Limb (tissue), 2 donors: Measurements from ENCODE around the gene AP3B1.
"Not testable (repeated sequence)": the region's sequence is repeated elsewhere in the genome, so short reads cannot be mapped to it uniquely, and the experiment has no call there.

Source experiments
- DNase-seq, 2 donors: peaks; one replicate each; pipeline ENCODE4 v3.0.0-alpha.2; 2016; ENCODE audit errors: extremely low spot score in 2 of 2

Gene AP3B1

DNA sequence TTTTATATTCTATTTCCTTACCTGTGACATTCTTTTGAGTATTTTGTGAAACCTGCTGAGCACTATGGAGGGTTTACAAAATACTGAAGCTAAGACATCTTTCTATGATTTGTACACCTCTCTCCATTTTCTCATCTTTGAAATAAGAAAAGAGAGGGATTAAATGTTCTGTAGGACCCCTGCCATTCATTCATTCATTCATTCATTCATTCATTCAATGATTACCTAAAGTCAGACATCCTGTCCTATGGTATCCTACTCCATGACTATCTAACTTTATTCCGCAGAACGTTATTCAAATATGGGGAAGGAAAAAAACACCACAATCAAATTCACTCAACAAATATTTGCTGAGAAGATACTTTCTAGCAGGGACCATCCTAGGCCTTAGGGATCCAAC, 51.4 kb downstream of the AP3B1 start:
- no peak for DNase-seq

DNA sequence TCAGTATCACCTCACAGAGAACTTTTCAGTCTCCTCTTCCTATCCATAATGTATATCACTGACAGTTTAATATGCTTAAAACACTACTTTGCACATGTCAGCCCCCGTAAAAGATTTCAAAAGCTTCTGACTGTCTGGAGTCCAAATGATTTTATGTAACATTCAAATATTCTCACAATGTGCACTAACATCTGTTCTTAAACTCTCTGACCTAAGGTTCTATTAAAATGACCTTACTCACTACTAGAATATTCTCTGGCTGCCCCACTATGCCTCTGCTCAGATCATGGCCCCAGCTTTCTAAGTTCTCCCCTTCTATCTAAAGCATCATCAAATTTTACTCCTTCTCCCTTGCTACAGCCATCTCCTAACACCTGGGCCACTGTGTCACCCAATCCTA, 52.5 kb downstream of the AP3B1 start:
- no peak for DNase-seq

DNA sequence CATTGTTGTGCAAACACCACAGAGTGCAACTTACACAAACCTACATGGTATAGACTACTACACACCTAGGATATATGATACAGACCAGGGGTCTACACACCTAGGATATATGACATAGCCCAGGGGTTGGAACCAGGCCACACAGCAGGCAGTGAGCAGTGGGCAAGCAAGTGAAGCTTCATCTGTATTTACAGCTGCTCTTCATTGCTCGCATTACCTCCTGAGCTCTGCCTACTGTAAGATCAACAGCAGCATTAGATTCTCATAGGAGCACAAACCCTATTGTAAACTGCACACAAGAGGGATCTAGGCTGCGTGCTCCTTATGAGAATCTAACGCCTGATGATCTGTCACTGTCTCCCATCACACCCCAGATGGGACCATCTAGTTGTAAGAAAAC, 56.6 kb downstream of the AP3B1 start:
- DNase-seq = no peak

DNA sequence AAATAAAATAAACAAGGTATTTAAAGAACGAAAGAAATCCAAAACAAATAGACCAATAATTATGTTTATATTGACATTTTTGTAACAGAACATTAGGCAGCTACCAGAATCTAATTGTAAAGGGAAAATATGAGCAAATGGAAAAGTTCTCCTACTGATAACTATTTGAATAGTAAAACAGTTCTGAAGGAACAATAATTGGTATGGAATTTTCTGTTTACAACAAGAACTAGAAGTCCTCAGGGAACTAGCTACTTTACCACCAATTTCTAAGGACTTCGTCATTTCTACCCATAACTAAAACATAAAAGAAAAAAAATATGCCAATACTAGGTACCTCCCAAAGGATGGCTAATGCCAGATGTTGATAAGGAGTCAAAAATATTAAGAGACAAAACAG, 58.5 kb downstream of the AP3B1 start:
- no peak for DNase-seq

DNA sequence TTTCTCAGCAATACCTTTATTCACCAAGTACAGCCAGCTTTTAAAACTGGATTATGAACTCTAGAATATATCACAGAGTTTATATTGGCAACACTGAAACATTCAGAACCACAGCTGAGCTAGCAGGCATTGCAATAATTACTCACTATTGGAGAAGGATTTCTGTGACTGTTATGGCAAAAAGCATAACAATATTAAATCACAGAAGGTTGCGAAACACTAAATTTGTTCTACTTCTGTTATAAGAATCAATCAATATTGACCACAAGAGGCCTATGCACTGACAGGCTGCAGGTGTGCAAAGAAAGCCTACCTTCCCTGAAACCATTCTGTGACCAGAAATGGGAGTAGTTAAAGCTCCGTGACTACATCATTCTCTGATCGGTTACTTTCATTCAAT, 59.2 kb downstream of the AP3B1 start:
- DNase-seq = no peak

DNA sequence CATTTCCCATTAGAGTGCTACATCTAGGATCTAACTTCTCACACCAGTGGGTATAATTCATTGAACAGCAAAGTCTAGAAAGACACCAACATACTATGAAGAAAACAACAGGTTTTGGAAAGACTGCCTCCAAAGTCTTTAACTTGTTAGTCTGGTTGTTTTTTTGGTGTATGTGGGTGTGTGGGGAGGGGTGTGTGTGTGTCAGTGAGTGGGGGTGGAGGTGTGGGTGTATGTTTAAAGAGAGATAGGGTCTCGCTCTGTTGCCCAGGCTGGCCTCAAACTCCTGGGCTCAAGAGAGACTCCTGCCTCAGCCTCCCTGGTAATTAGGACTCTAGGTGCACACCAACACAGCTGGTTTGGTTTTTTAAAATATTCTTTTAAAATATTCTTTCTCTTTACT, 59.7 kb downstream of the AP3B1 start:
- no peak for DNase-seq

DNA sequence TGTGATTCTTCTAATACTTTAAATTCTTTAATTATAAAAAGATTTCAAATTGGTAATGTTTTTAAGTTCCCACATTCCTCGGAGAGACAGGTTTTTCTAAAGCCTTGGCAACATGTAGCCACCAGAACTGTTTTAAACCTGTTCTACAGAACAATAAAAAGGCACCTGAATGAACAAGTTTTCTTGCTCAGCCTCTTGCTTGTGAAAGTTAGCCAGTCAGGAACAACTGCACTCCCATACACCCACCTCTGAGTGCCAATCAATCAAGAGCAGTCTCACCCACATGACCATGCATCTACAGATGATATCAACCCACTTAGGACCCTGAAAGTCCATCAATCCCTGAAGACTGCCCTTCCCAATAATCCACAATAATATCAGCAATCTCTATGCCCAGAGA, 62.3 kb downstream of the AP3B1 start:
- DNase-seq = no peak

DNA sequence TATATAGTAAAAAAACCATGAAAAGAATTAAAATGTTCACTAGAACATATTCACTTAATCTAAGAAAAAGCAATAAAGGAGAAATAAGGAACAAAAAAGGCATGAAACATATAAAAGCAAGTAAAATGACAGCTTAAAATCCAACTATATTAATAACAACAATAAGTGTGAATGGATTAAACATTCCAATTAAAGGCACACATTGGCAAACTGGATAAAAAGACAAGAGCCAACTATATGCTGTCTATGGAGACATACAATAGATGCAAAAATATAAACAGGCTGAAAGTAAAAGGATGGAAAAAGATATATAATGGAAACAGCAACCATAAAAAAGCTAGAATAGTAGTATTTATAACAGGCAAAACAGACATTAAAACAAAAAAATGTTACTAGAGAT, 70.1 kb downstream of the AP3B1 start:
- no peak for DNase-seq

DNA sequence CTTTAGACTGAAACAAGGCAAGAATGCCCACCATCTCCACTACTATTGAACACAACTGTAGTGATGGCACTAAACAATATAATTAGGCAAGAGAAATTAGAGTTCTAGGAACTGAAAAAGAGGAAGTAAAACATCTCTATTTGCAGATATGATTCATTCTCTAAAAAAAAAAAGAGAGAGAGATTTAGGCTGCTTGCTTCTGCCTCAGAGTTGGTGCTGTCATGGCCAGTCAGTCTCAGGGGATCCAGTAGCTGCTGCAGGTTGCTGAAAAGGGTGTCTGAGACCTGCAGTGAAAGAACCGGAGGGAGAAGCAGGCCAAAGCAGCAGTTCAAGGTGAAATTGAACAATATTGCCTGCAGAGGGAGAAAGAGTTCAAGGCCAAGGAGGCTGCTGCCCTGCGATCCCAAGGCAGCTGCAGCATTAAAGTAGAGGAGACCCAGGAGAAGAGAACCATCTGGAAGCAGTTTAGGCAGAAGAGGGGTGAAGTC, 72.5 kb downstream of the AP3B1 start:
- no peak for DNase-seq

DNA sequence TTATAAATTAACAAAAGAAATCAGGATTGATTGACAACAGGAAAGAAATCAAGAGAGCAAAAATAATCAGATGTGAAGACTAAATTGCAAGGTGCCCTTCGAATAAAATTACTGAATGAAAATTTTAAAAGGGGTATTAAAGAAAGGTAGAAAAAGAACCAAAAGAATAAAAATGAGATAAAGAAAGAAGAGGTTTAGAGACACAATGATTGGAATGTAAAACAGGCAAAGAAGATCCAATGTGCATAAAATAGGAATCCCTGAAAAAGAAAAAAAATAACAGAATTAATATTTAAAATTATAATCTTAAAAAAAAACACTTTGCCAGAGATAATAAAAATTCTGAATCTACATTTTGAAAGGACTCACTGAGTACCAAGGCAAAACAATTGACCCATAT, 73.0 kb downstream of the AP3B1 start:
- DNase-seq = no peak

DNA sequence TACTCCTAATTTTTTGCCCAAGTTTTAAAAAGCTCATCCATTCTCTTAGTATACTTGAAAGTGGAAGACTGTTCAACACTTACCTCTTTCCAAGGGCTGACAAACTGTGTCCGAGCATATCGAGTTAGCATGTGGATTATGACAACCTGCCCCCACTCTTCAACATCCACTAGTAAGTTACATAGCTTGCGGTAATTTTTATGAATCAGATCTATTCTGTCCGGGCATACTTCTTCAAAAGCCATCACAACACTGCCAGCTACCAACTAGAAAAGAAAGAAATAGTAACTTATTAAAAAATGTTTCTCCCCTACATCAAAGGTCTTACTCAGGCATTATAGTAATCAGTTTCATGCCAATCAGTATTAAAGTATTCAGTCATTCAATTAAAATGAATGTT, 78.5 kb downstream of the AP3B1 start:
- DNase-seq = no peak

DNA sequence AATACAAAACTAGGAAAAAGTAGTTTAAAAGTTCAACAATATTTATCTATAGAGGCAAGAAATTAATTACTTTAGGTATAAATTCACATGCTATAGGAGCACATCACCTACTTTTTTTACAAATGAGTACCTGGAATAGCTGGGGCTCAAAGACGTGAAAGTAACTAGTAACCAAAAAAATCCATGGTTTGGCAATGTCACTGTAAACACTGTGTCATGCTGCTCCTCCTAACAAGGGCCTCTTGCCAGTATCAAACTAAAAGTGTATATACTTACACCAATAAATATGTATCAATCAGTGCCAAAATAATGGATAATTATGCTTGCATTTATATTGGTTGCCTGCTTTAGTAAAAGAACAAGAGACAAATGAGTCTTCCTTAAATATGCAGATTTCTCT, 78.9 kb downstream of the AP3B1 start:
- no peak for DNase-seq

DNA sequence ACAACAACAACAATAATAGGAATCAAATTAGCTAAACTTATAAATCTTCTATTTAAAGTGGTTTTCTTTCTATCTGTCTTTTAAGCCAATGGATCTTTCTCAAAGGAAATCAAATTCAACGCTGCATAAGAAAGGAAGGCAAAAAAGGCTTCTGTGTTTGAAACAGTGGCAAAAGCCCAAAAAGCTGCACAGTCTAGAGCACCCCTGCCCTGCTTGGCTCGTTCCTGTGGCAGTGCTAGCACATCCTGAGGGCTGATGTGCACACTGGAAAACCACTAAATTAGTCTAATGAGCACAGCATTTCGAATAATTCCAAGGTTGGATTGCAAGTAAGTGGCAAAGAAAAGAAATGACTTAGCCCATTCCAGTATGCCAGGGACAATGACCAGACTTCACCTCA, 80.7 kb downstream of the AP3B1 start:
- no peak for DNase-seq

DNA sequence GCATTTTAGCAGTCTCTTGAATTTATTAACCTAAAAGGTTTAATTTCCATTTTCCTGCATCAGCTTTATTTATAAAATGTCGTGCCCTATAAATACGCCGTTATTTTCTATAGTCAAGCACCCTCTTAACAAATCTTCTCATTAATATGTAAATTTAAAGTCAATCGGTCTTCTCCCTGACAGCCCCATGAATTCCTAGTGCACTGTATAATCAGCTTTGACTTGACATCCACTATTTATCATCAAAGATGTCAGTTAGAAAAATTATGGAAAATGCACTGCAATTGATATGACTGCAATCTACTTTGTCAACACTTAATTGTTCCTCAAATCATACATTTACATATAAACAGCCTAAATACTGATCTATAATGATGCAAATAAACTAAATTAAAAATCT, 83.4 kb downstream of the AP3B1 start:
- DNase-seq = no peak

DNA sequence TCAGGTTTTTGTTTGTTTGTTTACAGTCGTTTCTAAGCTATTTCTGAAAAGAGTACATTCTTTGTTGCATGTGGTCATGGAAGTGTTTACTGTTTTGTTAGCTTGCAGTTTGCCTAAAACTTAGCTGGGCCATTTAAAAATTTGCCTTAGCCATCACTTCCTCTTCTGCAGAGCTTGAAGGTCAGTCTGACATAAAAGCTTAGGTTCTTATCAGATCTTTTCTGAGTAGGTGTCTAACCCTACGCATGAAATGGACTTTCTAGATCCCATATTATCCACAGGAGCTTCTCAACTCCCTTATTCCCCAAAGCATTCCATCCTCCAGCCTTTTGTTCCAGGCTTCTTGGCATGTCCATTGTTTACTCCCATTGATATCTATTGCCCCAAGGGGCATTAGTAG, 90.3 kb downstream of the AP3B1 start:
- no peak for DNase-seq

DNA sequence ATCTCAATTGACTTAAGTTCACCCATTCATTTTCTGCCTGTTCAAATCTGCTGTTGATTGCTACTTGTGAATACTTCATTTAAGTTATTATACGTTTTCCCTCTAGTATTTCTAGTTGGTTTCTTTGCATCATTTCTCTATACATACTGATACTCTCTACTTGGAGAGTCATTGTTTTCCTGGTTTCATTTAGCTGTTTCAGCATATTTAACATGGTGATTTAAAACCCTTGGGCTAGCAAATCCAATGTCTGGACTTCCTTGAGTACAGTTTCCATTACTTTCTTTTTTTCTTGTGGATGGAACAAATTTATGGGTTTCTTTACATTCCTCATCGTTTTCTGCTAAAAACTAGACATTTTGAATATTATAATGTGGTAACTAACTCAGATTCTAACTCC, 90.7 kb downstream of the AP3B1 start:
- DNase-seq = no peak

DNA sequence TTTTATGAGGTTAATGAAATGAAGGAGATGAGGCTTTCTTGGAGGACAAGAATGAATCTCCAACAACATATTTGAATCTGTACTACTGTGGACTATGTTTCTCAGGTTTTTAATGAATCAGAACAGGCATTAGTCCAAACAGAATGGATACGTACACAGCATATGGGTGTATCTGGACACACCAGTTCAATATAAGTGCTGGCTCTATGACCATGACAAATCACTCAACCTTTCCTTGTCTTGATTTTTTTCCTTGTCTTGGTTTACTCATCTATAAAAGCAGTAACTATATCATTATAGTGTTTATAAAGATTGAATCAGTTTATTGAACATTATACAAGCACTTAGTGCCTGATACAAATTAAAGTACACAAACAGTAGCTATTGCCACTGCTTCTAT, 104.1 kb downstream of the AP3B1 start:
- no peak for DNase-seq

DNA sequence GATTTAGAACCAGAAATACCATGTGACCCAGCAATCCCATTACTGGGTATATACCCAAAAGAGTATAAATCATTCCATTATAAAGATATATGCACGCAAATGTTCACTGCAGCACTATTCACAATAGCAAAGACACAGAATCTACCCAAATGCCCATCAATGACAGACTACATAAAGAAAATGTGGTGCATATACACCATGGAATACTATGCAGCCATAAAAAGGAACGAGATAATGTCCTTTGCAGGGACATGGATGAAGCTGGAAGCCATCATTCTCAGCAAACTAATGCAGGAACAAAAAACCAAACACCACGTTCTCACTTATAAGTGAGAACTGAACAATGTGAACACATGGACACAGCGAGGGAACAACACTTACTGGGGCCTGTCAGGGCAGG, 105.8 kb downstream of the AP3B1 start:
- not testable (repeated sequence) for DNase-seq

DNA sequence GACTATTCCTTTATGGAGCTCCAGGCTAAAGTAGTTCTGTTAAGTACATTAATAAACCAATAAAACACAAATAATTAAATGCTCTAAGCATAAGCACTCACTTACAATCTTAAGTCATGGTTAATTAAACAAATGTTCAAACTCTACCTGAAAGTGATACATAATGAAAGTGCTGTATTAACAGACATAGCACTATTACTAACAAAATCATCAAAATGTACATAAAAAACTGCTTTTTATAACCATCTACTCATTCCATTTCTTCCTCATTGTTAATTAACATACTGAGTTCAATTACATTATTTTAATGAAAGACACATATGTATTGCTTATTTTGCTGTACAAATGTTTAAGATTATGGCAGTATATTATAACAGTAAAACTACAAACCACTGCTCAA, 107.3 kb downstream of the AP3B1 start:
- DNase-seq = no peak

DNA sequence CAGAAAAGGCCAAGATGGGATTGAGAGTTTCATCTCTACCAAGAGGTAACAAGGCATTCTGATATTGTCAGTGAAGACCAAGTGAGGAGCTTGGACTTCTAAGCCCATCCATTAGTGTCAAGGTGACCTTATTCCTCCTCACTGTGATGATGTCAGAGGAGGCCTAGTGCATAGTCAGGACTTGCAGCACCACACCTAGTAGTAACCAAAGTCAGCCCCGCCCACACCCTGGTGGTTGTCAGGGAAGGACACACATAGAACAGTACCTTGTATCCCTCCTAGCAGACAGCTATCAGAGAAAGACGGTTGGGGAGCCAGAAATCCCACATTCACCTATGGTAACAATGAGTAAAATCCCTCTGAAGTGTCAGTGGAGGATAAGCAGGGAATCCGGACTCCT, 111.7 kb downstream of the AP3B1 start:
- no peak for DNase-seq

DNA sequence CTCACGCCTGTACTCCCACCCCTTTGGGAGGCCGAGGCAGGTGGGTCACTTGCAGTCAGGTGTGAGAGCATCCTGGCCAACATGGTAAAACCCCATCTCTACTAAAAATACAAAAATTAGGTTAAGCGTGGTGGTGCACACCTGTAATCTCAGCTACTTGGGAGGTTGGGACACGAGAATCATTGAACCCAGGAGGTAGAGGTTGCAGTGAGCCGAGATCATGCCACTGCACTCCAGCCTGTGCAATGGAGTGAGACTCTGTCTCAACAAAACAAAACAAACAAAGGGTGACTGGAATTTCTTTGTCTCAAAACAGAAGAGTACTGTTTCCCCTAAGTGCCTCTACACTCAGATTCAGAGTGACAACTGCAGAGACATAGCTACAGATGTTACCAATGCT, 116.1 kb downstream of the AP3B1 start:
- DNase-seq = no peak

DNA sequence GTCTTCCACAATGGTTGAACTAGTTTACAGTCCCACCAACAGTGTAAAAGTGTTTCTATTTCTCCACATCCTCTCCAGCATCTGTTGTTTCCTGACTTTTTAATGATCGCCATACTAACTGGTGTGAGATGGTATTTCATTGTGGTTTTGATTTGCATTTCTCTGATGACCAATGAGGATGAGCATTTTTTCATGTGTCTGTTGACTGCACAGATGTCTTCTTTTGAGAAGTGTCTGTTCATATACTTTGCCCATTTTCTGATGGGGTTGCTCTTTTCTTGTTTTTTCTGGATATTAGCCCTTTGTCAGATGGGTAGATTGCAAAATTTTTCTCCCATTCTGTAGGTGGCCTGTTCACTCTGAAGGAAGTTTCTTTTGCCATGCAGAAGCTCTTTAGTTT, 124.2 kb downstream of the AP3B1 start:
- DNase-seq = not testable (repeated sequence)

DNA sequence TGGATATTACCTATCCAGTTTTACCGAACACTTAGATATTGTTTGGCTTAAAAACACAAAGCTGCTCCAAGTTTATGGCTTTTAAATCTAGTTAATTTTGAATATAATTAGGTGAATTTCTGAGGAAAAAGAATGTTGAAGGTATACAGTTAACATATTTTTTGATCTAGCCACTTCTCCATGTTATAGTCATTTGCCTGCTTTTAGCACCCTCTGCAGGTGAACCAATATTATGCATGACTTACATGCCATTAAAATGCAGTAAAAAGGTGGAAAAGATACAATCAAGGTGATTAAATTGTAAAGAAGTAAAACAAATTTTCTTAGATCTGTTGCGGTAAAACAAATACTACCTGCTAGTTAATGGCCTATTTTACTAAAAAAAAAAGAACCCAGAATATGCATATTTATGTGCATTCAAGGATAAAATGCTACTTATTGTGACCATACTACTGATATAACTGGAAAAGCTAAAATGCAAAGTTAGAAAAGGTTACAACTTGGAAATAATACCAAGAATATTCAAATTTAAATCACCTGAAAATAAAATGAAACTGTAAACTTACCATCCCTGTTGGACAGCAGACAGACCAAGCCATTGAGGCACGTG, 132.1 kb downstream of the AP3B1 start:
- peak in 1 of 2 donors; percentile 10 for DNase-seq

DNA sequence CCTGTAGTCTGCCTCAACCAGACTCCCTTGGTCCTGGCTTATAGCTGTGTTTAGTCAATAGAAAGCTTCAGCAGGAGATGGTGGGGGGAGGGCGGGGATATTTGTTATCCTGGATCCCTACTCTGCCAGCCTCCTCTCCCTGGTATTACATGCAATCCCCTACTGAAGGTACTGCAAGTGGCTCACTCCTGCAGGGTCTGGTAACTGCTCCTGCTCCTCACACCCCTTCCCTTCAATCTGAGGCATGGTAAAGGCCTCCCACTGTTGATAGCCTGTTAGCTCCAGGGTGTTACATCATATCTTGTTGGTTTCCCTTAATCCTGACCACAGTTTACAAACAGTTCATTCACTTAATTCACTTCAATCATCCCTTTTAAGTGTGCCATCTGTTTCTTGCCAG, 137.5 kb downstream of the AP3B1 start:
- no peak for DNase-seq
